ENCODE measurements around the gene STX18.
"Not testable (repeated sequence)": the region's sequence is repeated elsewhere in the genome, so short reads cannot be mapped to it uniquely, and the experiment has no call there.

STX18 gene

GRCh38 chr4:4568806-4569427 is 27.1 kb upstream of the STX18 start:
- TF ChIP-seq CTCF (IDR thresholded peaks at IDR 0.05; ENCODE audit: borderline replicate concordance, insufficient read depth, low read depth, low read length), result no peak

GRCh38 chr4:4566359-4566758 is 24.5 kb upstream of the STX18 start:
- not testable (repeated sequence) for H3K4me3 ChIP-seq (ENCODE audit: low read depth, low read length)

More at GRCh38 chr4:4568806-4569427, 27.1 kb upstream of the STX18 start:
- no peak overlapping the region for H3K4me3 ChIP-seq (ENCODE audit: low read depth, low read length)

GRCh38 chr4:4564522-4564921 is 22.7 kb upstream of the STX18 start:
- H3K4me3 ChIP-seq (ENCODE audit: low read depth, low read length), result no peak overlapping the region

GRCh38 chr4:4560642-4561041 is 18.8 kb upstream of the STX18 start:
- no peak overlapping the region for H3K4me3 ChIP-seq (ENCODE audit: low read depth, low read length)
- TF ChIP-seq CTCF (IDR thresholded peaks at IDR 0.05; ENCODE audit: borderline replicate concordance, insufficient read depth, low read depth, low read length), result no peak

More at GRCh38 chr4:4564522-4564921, 22.7 kb upstream of the STX18 start:
- TF ChIP-seq CTCF (IDR thresholded peaks at IDR 0.05; ENCODE audit: borderline replicate concordance, insufficient read depth, low read depth, low read length), result no peak

GRCh38 chr4:4560136-4560535 is 18.3 kb upstream of the STX18 start:
- no peak for TF ChIP-seq CTCF (IDR thresholded peaks at IDR 0.05; ENCODE audit: borderline replicate concordance, insufficient read depth, low read depth, low read length)
- H3K4me3 ChIP-seq (ENCODE audit: low read depth, low read length), result no peak overlapping the region

- TF ChIP-seq CTCF (IDR thresholded peaks at IDR 0.05; ENCODE audit: borderline replicate concordance, insufficient read depth, low read depth, low read length), result no peak
Observed at GRCh38 chr4:4559596-4559995, 17.7 kb upstream of the STX18 start.

GRCh38 chr4:4558881-4559280 is 17.0 kb upstream of the STX18 start:
- no peak overlapping the region for H3K4me3 ChIP-seq (ENCODE audit: low read depth, low read length)

More at GRCh38 chr4:4559596-4559995, 17.7 kb upstream of the STX18 start:
- no peak overlapping the region for H3K4me3 ChIP-seq (ENCODE audit: low read depth, low read length)

More at GRCh38 chr4:4558881-4559280, 17.0 kb upstream of the STX18 start:
- no peak for TF ChIP-seq CTCF (IDR thresholded peaks at IDR 0.05; ENCODE audit: borderline replicate concordance, insufficient read depth, low read depth, low read length)

Measured in GM12875 (cell line).